Measurements from ENCODE around the gene UBE2A. TPM values are rescaled to one million over a fixed set of nuclear protein-coding genes. Genes with fewer than 3 reads are reported as not detected.

Gene UBE2A
- total RNA-seq, 1 donor from 2014 or later, result 68.2 TPM

DNA sequence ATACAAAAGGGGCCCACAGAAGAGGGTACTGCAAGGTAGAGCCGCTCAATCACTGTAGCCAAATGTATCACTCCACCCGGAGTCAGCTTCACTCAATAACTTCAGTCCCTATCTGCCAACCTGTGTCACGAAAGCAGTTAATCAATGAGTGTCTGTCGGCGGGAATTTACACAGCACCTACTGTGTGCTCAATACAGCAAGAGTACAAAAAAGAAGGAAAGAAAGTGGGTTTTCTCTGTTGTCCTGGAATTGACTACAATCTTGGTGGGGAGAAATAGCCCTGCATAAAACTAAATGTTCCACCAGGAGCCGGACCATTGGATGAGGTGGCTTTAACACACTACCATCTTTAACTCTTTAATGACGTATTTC is 32.6 kb downstream of the UBE2A start:
- Mint-ChIP-seq H3K4me1 (ENCODE audit: unreplicated experiment) (peaks cover 11% of the 10 kb centered on the region), H3K27me3 (ENCODE audit: unreplicated experiment) (no peaks in the 10 kb centered on the region), H3K9me3 (ENCODE audit: unreplicated experiment) (peaks cover 6% of the 10 kb centered on the region), H3K27ac (ENCODE audit: unreplicated experiment) (peak overlapping the region; percentile 94), H3K36me3 (ENCODE audit: unreplicated experiment) (no peaks in the 10 kb centered on the region), H3K4me3 (ENCODE audit: unreplicated experiment) (peak overlapping the region; percentile 86)
- DNase-seq (ENCODE audit: extremely low spot score, unreplicated experiment), result peak; percentile 19
- TF ChIP-seq, protein P1, sequence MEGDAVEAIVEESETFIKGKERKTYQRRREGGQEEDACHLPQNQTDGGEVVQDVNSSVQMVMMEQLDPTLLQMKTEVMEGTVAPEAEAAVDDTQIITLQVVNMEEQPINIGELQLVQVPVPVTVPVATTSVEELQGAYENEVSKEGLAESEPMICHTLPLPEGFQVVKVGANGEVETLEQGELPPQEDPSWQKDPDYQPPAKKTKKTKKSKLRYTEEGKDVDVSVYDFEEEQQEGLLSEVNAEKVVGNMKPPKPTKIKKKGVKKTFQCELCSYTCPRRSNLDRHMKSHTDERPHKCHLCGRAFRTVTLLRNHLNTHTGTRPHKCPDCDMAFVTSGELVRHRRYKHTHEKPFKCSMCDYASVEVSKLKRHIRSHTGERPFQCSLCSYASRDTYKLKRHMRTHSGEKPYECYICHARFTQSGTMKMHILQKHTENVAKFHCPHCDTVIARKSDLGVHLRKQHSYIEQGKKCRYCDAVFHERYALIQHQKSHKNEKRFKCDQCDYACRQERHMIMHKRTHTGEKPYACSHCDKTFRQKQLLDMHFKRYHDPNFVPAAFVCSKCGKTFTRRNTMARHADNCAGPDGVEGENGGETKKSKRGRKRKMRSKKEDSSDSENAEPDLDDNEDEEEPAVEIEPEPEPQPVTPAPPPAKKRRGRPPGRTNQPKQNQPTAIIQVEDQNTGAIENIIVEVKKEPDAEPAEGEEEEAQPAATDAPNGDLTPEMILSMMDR (IDR thresholded peaks at IDR 0.05), result no peak

DNA sequence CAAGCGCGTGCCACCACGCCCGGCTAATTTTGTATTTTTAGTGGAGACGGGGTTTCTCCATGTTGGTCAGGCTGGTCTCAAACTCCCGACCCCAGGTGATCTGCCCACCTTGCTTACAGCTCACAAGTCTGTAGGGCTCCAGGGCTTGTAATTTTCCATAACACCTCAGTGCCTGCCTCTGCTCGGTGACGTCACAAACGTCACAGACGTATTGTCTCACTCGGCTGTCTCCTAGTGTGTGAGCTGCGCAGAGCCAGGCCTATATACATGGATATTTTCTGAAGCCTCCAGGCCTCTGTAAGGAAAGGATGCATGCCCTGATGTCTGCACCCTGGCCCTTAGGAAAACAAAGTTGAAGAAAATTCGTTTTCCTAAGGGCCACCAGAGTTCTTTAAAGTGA is 40.4 kb downstream of the UBE2A start:
- TF ChIP-seq, protein P1 (IDR thresholded peaks at IDR 0.05), result no peak
- DNase-seq (ENCODE audit: extremely low spot score, unreplicated experiment), result no peak
- H3K4me3 Mint-ChIP-seq (ENCODE audit: unreplicated experiment), result no peak overlapping the region
- no peak overlapping the region for H3K27ac Mint-ChIP-seq (ENCODE audit: unreplicated experiment)
- H3K9me3 Mint-ChIP-seq (ENCODE audit: unreplicated experiment), result peaks cover 5% of the 10 kb centered on the region
- H3K27me3 Mint-ChIP-seq (ENCODE audit: unreplicated experiment), result no peaks in the 10 kb centered on the region
- peaks cover 4% of the 10 kb centered on the region for H3K4me1 Mint-ChIP-seq (ENCODE audit: unreplicated experiment)
- H3K36me3 Mint-ChIP-seq (ENCODE audit: unreplicated experiment), result peaks cover 3% of the 10 kb centered on the region

DNA sequence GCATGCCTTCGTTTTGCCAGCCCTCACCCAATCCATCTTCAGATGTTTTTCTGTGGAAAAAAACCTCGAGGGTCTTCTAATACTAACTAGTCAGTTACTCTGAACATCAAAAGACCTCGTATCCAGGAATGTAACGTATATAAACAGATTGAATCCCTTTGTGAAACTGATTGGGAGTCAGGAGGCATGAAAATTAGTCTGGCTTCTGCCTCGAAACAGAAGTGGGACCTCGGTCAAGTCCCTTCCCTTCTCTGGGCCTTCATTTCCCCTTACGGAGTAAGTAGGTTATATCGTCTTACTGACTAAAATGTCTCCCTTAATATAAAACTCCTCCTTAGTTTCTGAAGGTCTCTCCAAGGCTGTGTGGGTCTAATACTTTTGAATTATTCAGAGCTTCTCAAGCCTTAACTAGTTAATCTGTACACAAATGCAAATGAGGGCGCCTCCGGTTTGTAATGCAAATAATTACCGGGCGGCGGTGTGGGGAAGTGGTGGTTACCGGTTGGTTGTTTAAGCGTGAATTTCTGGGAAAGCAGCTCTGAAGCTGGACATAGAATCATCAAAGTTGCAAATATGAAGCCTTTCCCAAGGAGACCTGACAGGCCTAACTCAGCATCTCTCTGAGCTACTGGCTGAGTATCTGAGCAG is 43.3 kb downstream of the UBE2A start:
- peaks cover 5% of the 10 kb centered on the region for H3K9me3 Mint-ChIP-seq (ENCODE audit: unreplicated experiment)
- no peak for DNase-seq (ENCODE audit: extremely low spot score, unreplicated experiment)
- H3K4me3 Mint-ChIP-seq (ENCODE audit: unreplicated experiment), result no peak overlapping the region
- TF ChIP-seq, protein P1 (IDR thresholded peaks at IDR 0.05), result no peak
- no peaks in the 10 kb centered on the region for H3K27me3 Mint-ChIP-seq (ENCODE audit: unreplicated experiment)
- H3K4me1 Mint-ChIP-seq (ENCODE audit: unreplicated experiment), result peaks cover 15% of the 10 kb centered on the region
- no peak overlapping the region for H3K27ac Mint-ChIP-seq (ENCODE audit: unreplicated experiment)
- peaks cover 3% of the 10 kb centered on the region for H3K36me3 Mint-ChIP-seq (ENCODE audit: unreplicated experiment)

DNA sequence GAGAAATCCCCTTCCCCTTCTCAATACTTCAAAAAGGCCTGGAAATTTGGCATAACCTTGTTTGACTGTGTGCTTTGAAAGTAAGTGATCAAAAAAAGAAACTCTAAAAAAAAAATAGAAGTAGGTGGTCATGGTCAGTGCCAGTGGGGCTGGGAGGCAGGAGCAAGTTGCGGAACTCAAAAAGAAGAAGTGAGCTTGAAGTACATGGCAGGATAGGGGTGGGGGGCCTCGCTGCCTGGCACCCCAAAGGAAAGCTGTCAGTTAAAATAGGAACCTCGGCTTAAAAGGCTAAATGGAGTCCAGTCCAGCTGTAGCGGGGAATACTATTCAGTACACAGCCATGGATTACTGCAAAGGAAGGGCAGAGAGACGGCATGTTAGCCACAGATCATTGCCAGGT is 44.1 kb downstream of the UBE2A start:
- no peaks in the 10 kb centered on the region for H3K27me3 Mint-ChIP-seq (ENCODE audit: unreplicated experiment)
- H3K4me1 Mint-ChIP-seq (ENCODE audit: unreplicated experiment), result peaks cover 22% of the 10 kb centered on the region
- peaks cover 3% of the 10 kb centered on the region for H3K36me3 Mint-ChIP-seq (ENCODE audit: unreplicated experiment)
- TF ChIP-seq, protein P1 (IDR thresholded peaks at IDR 0.05), result no peak
- no peak for DNase-seq (ENCODE audit: extremely low spot score, unreplicated experiment)
- H3K9me3 Mint-ChIP-seq (ENCODE audit: unreplicated experiment), result peaks cover 5% of the 10 kb centered on the region
- no peak overlapping the region for H3K4me3 Mint-ChIP-seq (ENCODE audit: unreplicated experiment)
- no peak overlapping the region for H3K27ac Mint-ChIP-seq (ENCODE audit: unreplicated experiment)

DNA sequence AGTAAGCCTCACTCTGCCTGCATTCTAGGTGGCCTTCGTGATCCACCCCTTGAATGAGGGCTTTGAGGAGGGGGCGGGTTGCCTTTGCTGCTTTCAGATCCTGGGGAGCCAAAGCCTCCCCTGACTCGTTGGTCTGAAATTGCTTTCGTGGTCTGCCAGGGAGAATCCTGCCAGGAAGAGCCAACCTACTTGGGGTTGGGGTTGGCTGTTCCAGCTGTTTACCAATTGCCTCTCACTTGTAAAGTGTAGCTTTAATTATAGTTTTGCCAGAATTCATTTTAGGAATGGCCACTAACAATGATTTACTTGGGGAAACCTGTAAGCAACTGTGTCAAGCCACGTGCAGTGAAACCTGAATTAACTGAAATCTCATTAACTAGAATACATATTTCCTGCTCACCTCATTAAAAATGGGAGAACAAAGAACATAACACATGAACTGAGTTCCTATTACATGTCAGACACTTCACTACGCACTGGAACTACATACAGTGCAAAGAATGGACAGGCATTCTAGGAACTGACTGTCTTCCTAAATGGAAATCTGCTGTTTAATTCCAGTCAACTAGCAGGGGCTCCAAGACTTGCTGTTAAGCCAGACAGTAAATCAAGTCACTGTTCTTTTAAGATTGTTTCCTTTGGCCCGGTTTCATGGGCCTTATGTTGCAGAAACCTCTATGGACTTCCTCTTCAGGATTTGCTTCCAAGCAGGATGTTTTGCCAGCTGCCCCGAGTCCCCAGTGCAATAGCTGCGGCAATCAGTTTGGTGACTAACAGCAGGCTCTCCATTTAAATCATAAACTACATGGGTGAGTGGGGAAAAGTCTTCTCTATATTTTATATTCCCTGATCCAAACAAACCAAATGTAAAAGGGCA is 48.2 kb downstream of the UBE2A start:
- H3K9me3 Mint-ChIP-seq (ENCODE audit: unreplicated experiment), result no peaks in the 10 kb centered on the region
- peaks cover 3% of the 10 kb centered on the region for H3K36me3 Mint-ChIP-seq (ENCODE audit: unreplicated experiment)
- DNase-seq (ENCODE audit: extremely low spot score, unreplicated experiment), result no peak
- TF ChIP-seq, protein P1 (IDR thresholded peaks at IDR 0.05), result no peak
- H3K4me3 Mint-ChIP-seq (ENCODE audit: unreplicated experiment), result no peak overlapping the region
- H3K4me1 Mint-ChIP-seq (ENCODE audit: unreplicated experiment), result peaks cover 22% of the 10 kb centered on the region
- peak overlapping the region; percentile 57 for H3K27ac Mint-ChIP-seq (ENCODE audit: unreplicated experiment)
- no peaks in the 10 kb centered on the region for H3K27me3 Mint-ChIP-seq (ENCODE audit: unreplicated experiment)

All from osteocyte (in vitro differentiated cells).